NCI-H187 treated with DMSO at 0.1 percent for 48 hours (cell line): ENCODE results near the gene ERCC6L.

ENCODE experiments used
- DNase-seq: peaks from one replicate; lab custom pipeline; 2025; lab: John Stamatoyannopoulos, UW

Gene ERCC6L

GRCh38 chrX:72169008-72169728 lies 69.7 kb downstream of the ERCC6L start:
- DNase-seq, result no peak

- DNase-seq, result no peak
These were observed 73.3 kb downstream of the ERCC6L start for GRCh38 chrX:72165551-72165950.

DNA sequence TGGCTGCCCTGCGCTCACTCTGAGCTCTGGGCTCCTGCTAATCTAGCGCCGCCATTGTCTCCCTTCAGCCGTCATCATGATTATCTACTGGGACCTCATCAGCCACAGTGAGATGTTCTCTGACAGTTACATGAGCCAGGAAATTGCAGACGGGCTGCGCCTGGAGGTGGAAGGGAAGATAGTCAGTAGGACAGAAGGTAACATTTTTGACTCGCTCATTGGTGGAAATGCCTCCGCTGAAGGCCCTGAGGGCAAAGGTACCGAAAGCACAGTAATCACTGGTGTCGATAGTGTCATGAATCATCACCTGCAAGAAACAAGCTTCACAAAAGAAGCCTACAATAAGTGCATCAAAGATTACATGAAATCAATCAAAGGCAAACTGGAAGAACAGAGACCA lies 79.1 kb downstream of the ERCC6L start:
- no peak for DNase-seq

DNA sequence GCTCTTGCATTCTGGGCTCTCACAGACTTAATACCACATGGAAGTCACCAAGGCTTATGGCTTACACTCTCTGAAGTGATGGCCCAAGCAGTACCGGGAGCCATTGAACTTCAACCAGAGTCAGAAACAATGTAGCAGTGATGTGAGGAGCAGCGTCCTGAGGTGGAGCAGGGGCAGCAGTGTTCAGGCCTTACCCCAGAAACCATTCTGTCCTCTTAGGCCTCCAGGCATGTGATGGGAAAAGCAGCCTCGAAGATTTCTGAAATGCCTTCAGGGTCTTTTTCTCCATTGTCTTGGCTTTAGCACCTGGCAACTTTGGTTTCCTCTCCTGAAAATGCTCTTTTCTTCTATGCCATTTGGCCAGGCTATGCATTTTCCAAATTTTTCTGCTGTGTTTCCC lies 80.1 kb downstream of the ERCC6L start:
- no peak for DNase-seq
